ENCODE data around the gene KHK.

Gene KHK

GRCh38 chr2:27086724-27087593 is at the start of gene KHK:
Gene KHK, plus strand, starts transcription at chr2:27086772. Its CDS starts 488 bp downstream, at chr2:27087260.
- no peak for DNase-seq

- no peak for DNase-seq
Measured at GRCh38 chr2:27038012-27038411, 48.6 kb upstream of the KHK start.

GRCh38 chr2:27038631-27039339 is 47.8 kb upstream of the KHK start:
- DNase-seq, result no peak

DNA sequence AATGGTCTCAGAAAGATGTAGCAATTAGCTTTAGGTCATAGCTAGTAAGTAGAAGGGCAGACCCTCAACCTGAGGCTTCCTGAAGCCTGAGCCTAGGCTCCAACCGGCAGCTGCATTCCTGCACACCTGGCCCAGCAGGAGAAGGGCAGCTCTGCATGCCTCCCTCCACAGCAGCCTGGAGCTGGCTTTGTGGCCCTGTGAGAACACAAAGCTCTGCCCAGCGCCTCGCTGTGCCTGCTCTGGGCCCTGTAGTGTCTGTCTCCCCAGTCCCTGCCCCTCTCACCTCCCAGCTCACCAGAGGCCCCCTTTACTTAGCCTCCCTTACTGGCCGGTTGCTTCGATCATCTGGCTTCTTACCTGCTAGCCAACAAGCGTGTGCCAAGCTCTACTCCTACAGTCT is 47.1 kb upstream of the KHK start:
- DNase-seq, result no peak

- DNase-seq, result no peak
Measured at GRCh38 chr2:27039871-27040270, 46.7 kb upstream of the KHK start.

DNA sequence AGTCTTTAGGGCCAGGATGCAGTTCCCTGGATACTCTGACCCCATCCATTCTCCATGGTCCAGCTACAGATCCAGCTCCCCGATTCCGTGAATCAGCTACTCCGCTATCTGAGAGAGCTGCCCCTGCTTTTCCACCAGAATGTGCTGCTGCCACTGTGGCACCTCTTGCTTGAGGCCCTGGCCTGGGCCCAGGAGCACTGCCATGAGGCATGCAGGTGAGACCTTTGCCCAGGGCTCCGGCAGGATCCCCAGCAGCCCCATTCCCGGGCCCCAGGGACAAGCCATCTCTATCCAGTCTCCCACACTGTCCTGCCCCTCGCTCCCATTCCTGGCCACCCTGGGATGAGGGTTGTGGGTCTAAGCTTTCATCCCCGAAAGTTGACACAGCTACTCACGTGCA is 46.3 kb upstream of the KHK start:
- no peak for DNase-seq

GRCh38 chr2:27041752-27042151 is 44.8 kb upstream of the KHK start:
- DNase-seq, result no peak

DNA sequence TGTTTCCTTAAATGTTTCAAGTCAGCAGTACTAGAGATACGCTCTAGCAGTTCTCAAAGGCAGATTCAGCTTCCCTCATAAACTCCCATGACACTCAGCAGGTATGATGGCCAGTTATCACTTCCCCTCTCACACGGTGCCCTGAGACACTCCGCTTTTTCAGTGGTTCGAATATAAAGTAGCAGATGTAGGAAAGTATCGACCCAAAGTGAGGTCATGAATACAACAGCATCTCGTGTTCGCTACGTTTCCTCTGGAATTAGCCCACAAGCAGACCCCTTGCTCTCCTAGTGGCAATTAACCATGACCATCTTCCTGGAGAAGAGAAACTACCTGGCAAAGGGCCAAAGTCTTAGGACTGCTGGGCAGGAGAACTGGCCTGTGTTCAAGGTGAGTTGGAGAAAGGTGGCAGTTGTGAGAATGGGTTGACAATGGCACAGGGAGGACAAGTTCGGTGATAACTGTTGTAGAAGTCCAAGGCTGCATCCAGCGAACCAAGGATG is 44.4 kb upstream of the KHK start:
- DNase-seq, result no peak

GRCh38 chr2:27042985-27043634 is 43.5 kb upstream of the KHK start:
- DNase-seq, result no peak

GRCh38 chr2:27049422-27050280 is 36.9 kb upstream of the KHK start:
- DNase-seq, result no peak

GRCh38 chr2:27050281-27050995 is 36.1 kb upstream of the KHK start:
- DNase-seq, result peak; percentile 94

GRCh38 chr2:27050996-27051901 is 35.3 kb upstream of the KHK start, which contains the start of gene AGBL5:
Gene AGBL5, plus strand, starts transcription at chr2:27051668. Its CDS starts 1,291 bp downstream, at chr2:27052959.
- DNase-seq, result peak; percentile 89

DNA sequence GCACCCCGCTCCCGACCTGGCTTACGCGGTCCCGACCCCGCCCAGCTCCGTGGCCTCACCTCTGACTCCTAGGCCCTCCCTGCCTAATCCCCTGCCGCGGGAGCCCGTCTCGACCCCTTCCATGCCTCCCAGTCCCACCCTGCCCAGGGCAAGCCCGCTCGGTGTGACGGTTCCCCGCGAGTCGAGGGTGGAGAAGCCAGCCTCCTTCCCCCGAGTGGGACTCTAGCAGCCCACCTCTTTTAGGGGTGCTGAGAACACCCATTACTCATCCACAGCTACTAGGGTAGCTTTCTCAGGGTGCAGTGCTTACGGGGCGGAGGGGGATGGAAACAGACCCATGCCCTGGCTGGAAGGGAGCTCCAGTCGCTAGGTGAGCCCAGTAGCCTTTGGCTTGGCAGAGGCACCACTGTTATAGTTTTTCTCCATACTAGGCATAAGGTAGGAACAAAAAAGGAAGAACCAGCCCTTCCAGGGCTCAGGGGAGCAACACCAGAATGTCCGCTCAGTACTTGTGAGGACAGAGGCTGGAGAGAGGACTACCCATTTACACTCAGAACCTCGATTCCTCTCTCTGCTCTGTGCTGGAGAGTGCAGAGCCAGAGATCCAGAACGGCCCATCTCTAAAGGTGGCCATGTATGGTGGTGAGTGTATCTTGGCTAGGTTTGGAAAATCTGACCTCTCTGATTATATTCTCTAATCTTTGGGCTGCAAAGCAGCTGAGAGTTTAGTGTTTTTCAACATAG is 34.5 kb upstream of the KHK start:
- no peak for DNase-seq

- no peak for DNase-seq
Measured at GRCh38 chr2:27053321-27053720, 33.3 kb upstream of the KHK start.

GRCh38 chr2:27053776-27054175 is 32.8 kb upstream of the KHK start:
- no peak for DNase-seq

DNA sequence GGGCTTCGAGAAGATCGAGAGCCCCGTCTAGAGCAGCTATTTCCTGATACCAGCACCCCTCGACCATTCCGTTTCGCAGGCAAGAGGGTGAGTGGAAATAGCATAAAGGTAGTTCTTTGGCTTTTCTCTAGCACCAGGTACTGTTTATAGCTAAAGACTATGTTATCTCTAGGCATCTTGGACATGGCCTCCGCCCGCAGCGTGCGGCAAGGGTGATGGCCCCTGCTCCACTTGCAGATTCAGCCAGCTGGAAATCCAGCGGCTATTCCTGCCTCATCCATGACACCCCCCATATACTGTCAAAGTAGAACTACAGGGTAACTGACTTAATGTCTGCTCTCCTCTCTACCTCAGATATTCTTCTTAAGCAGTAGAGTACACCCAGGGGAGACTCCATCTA is 31.9 kb upstream of the KHK start:
- DNase-seq, result no peak

- no peak for DNase-seq
Measured at GRCh38 chr2:27057184-27057583, 29.4 kb upstream of the KHK start.

GRCh38 chr2:27058210-27058609 is 28.4 kb upstream of the KHK start:
- DNase-seq, result no peak

- DNase-seq, result no peak
Measured at GRCh38 chr2:27059141-27059820, 27.3 kb upstream of the KHK start.

Data from DMS 273 treated with DMSO at 0.1 percent for 48 hours (cell line).